T47D (cell line): ENCODE data around the gene EDEM2.

Experiments used
- DNase-seq, 2 experiments: peaks; one replicate each; pipeline versions ENCODE4 v3.0.0 to v3.0.0-alpha.2; 2011 to 2012; ENCODE audit warnings: low read depth in 1 of 2, low spot score in 1 of 2
- JUND ChIP-seq: IDR thresholded peaks from 2 replicates; pipeline ENCODE4 v1.6.1; 2012; ENCODE audit warnings: low read depth
- in situ Hi-C: cut with HindIII; loops from 2 replicates; pipeline ENCODE4 v1.10.0; 2016; ENCODE audit warnings: low sequenced_read_pairs, low pct_unique_long_range_greater_than_20kb

EDEM2 gene

GRCh38 chr20:35134880-35135279, 12.3 kb downstream of the EDEM2 start:
- DNase-seq: no peak
- in situ Hi-C loops: no loop called here
- no peak for TF ChIP-seq JUND

- DNase-seq: no peak
- no peak for TF ChIP-seq JUND
- in situ Hi-C loops: no loop called here
Measured at GRCh38 chr20:35134472-35134871, 12.7 kb downstream of the EDEM2 start.

- in situ Hi-C loops: no loop called here
- TF ChIP-seq JUND: no peak
- no peak for DNase-seq
Measured at GRCh38 chr20:35133735-35134134, 13.4 kb downstream of the EDEM2 start.

GRCh38 chr20:35133031-35133430, 14.1 kb downstream of the EDEM2 start:
- in situ Hi-C loops: no loop called here
- no peak for DNase-seq
- no peak for TF ChIP-seq JUND

GRCh38 chr20:35131934-35132333, 15.2 kb downstream of the EDEM2 start:
- in situ Hi-C loops: no loop called here
- DNase-seq: no peak
- no peak for TF ChIP-seq JUND

- peak in 1 of 2 experiments; percentile 85 for DNase-seq
- peak; percentile 68 for TF ChIP-seq JUND
- in situ Hi-C loops: no loop called here
Measured at GRCh38 chr20:35129647-35130069, 17.5 kb downstream of the EDEM2 start.

GRCh38 chr20:35125753-35126152, 21.4 kb downstream of the EDEM2 start:
- TF ChIP-seq JUND: no peak
- no peak for DNase-seq
- in situ Hi-C loops: no loop called here

GRCh38 chr20:35122756-35123405, 24.3 kb downstream of the EDEM2 start:
- in situ Hi-C loops: no loop called here
- no peak for DNase-seq
- no peak for TF ChIP-seq JUND

GRCh38 chr20:35121186-35121585, 25.9 kb downstream of the EDEM2 start:
- in situ Hi-C loops: no loop called here
- DNase-seq: no peak
- no peak for TF ChIP-seq JUND

GRCh38 chr20:35120012-35120701, 27.0 kb downstream of the EDEM2 start:
- TF ChIP-seq JUND: no peak
- in situ Hi-C loops: no loop called here
- DNase-seq: no peak

- TF ChIP-seq JUND: no peak
- in situ Hi-C loops: no loop called here
- DNase-seq: no peak
Measured at GRCh38 chr20:35117629-35118028, 29.5 kb downstream of the EDEM2 start.

- in situ Hi-C loops: no loop called here
- DNase-seq: no peak
- TF ChIP-seq JUND: no peak
Measured at GRCh38 chr20:35117196-35117595, 29.9 kb downstream of the EDEM2 start.

- no peak for DNase-seq
- in situ Hi-C loops: no loop called here
- no peak for TF ChIP-seq JUND
Measured at GRCh38 chr20:35116258-35116657, 30.9 kb downstream of the EDEM2 start.
